ENCODE measurements around the gene LIN37. TPM values are rescaled to one million over a fixed set of nuclear protein-coding genes. Genes with fewer than 3 reads are reported as not detected.

LIN37 gene
- total RNA-seq = 12.1 and 16.7 TPM in 2 replicates

GRCh38 chr19:35748106-35749020, at the start of gene LIN37:
LIN37 (plus strand) TSS chr19:35748576; CDS start chr19:35748725, 149 bp downstream.

GRCh38 chr19:35704218-35704617, 44.2 kb upstream of the LIN37 start, which contains the start of gene ZBTB32:
ZBTB32 (plus strand) TSS chr19:35704558; CDS start chr19:35714627, 10,069 bp downstream.

GRCh38 chr19:35717665-35718344, 30.6 kb upstream of the LIN37 start, which contains the start of gene KMT2B:
KMT2B (plus strand) TSS chr19:35718003; CDS start chr19:35718019, 16 bp downstream.

GRCh38 chr19:35742121-35742724, 6.2 kb upstream of the LIN37 start, which contains the start of gene IGFLR1:
IGFLR1 (minus strand) TSS chr19:35742452; CDS start chr19:35741180, 1,272 bp downstream.

GRCh38 chr19:35745328-35746086, 2.9 kb upstream of the LIN37 start, which contains the start of the genes PSENEN and U2AF1L4:
PSENEN (plus strand) TSS chr19:35745651; CDS start chr19:35745931, 280 bp downstream.
U2AF1L4 (minus strand) TSS chr19:35745418; CDS start chr19:35745391, 27 bp downstream.

GRCh38 chr19:35756377-35757230, 8.2 kb downstream of the LIN37 start, which contains the start of gene HSPB6:
HSPB6 (minus strand) TSS chr19:35757029; CDS start chr19:35757008, 21 bp downstream.

GRCh38 chr19:35757749-35758608, 9.6 kb downstream of the LIN37 start, which contains the start of gene PROSER3:
PROSER3 (plus strand) TSS chr19:35758176; CDS start chr19:35758216, 40 bp downstream.

GRCh38 chr19:35775298-35776101, 27.1 kb downstream of the LIN37 start, which contains the start of gene ARHGAP33:
ARHGAP33 (plus strand) TSS chr19:35775564; CDS start chr19:35775659, 95 bp downstream.

Other genes starting within 250 kb of the LIN37 start
- not detected in 2 replicates for gene DMKN, start 234.9 kb upstream of the LIN37 start, total RNA-seq
- not detected in 2 replicates for gene SBSN, start 220.3 kb upstream of the LIN37 start, total RNA-seq
- not detected in 2 replicates for gene GAPDHS, start 215.1 kb upstream of the LIN37 start, total RNA-seq
- gene TMEM147, start 202.9 kb upstream of the LIN37 start, total RNA-seq = 58.0 and 58.8 TPM in 2 replicates
- gene ATP4A, start 184.9 kb upstream of the LIN37 start, total RNA-seq = not detected in 2 replicates
- not detected in 2 replicates for gene PMIS2, start 162.4 kb upstream of the LIN37 start, total RNA-seq
- 8.5 and 9.1 TPM in 2 replicates for gene HAUS5, start 135.8 kb upstream of the LIN37 start, total RNA-seq
- 49.6 and 56.5 TPM in 2 replicates for gene RBM42, start 119.5 kb upstream of the LIN37 start, total RNA-seq
- gene ETV2, start 106.8 kb upstream of the LIN37 start, total RNA-seq = 0.29 and 0.65 TPM in 2 replicates
- 214 and 293 TPM in 2 replicates for gene COX6B1, start 100.3 kb upstream of the LIN37 start, total RNA-seq
- not detected in 2 replicates for gene UPK1A, start 82.1 kb upstream of the LIN37 start, total RNA-seq
- not detected in 2 replicates for gene ZBTB32, start 44.0 kb upstream of the LIN37 start, total RNA-seq
- 8.5 and 9.4 TPM in 2 replicates for gene KMT2B, start 30.6 kb upstream of the LIN37 start, total RNA-seq
- 0.76 and 0.98 TPM in 2 replicates for gene IGFLR1, start 6.1 kb upstream of the LIN37 start, total RNA-seq
- gene U2AF1L4, start 3.2 kb upstream of the LIN37 start, total RNA-seq = 2.3 and 2.8 TPM in 2 replicates
- gene PSENEN, start 2.9 kb upstream of the LIN37 start, total RNA-seq = 14.8 and 15.7 TPM in 2 replicates
- 0.38 and 0.65 TPM in 2 replicates for gene HSPB6, start 8.5 kb downstream of the LIN37 start, total RNA-seq
- gene PROSER3, start 9.6 kb downstream of the LIN37 start, total RNA-seq = 7.2 and 7.3 TPM in 2 replicates
- gene ARHGAP33, start 27.0 kb downstream of the LIN37 start, total RNA-seq = 3.3 and 3.7 TPM in 2 replicates
- not detected in 2 replicates for gene PRODH2, start 64.3 kb downstream of the LIN37 start, total RNA-seq
- gene NPHS1, start 103.9 kb downstream of the LIN37 start, total RNA-seq = not detected in 2 replicates
- not detected in 2 replicates for gene KIRREL2, start 108.3 kb downstream of the LIN37 start, total RNA-seq
- gene APLP1, start 120.0 kb downstream of the LIN37 start, total RNA-seq = 4.2 and 4.6 TPM in 2 replicates
- 2.9 and 5.5 TPM in 2 replicates for gene NFKBID, start 152.0 kb downstream of the LIN37 start, total RNA-seq
- gene HCST, start 154.0 kb downstream of the LIN37 start, total RNA-seq = not detected in 2 replicates
- gene TYROBP, start 159.7 kb downstream of the LIN37 start, total RNA-seq = not detected in 2 replicates
- gene LRFN3, start 187.8 kb downstream of the LIN37 start, total RNA-seq = 9.6 and 11.1 TPM in 2 replicates
- 12.7 and 13.4 TPM in 2 replicates for gene SDHAF1, start 246.6 kb downstream of the LIN37 start, total RNA-seq